ENCODE data around the gene TEC. TPM values are rescaled to one million over a fixed set of nuclear protein-coding genes. Genes with fewer than 3 reads are reported as not detected.

TEC gene
- total and polyA plus RNA-seq, 2 donors from 2014 or later, result 1.1 to 5.9 TPM

- no peak for FAIRE-seq
- peaks cover 0 to 3% (median 0%) of the 10 kb centered on the region in 3 donors for H3K4me1 ChIP-seq (ENCODE audit: control insufficient read depth in 2 of 3, insufficient read depth in 2 of 3, low read depth in 1 of 3, low read length in 3 of 3)
- H3K9ac ChIP-seq (ENCODE audit: low read length in 3 of 3), result no peak overlapping the region
- no peaks in the 10 kb centered on the region for H3K36me3 ChIP-seq (ENCODE audit: control insufficient read depth in 2 of 3, insufficient read depth in 3 of 3, low read length in 3 of 3)
- no peaks in the 10 kb centered on the region for H3K27me3 ChIP-seq (ENCODE audit: control insufficient read depth, insufficient read depth, low read length)
- intact Hi-C loops (cut with DNase I), result no loop called here
- no peaks in the 10 kb centered on the region for H3K9me3 ChIP-seq (ENCODE audit: control insufficient read depth in 2 of 3, insufficient read depth in 1 of 3, low read length in 3 of 3)
- TF ChIP-seq CTCF (IDR thresholded peaks at IDR 0.05; ENCODE audit: borderline replicate concordance, extremely low read depth, insufficient read depth), result no peak
- no peak for DNase-seq
- no peak overlapping the region for H3K4me3 ChIP-seq (ENCODE audit: low read length in 3 of 3)
- no peak overlapping the region for H3K27ac ChIP-seq (ENCODE audit: low read depth in 2 of 2, low read length in 2 of 2)
Observed at GRCh38 chr4:48267574-48267973, 2.1 kb downstream of the TEC start.

- no peak overlapping the region for H3K4me3 ChIP-seq (ENCODE audit: low read length in 3 of 3)
- peaks cover 0 to 3% (median 0%) of the 10 kb centered on the region in 3 donors for H3K4me1 ChIP-seq (ENCODE audit: control insufficient read depth in 2 of 3, insufficient read depth in 2 of 3, low read depth in 1 of 3, low read length in 3 of 3)
- no peaks in the 10 kb centered on the region for H3K9me3 ChIP-seq (ENCODE audit: control insufficient read depth in 2 of 3, insufficient read depth in 1 of 3, low read length in 3 of 3)
- no peak overlapping the region for H3K27ac ChIP-seq (ENCODE audit: low read depth in 2 of 2, low read length in 2 of 2)
- intact Hi-C loops (cut with DNase I), result no loop called here
- FAIRE-seq, result no peak
- H3K27me3 ChIP-seq (ENCODE audit: control insufficient read depth, insufficient read depth, low read length), result no peaks in the 10 kb centered on the region
- no peaks in the 10 kb centered on the region for H3K36me3 ChIP-seq (ENCODE audit: control insufficient read depth in 2 of 3, insufficient read depth in 3 of 3, low read length in 3 of 3)
- no peak for DNase-seq
- no peak overlapping the region for H3K9ac ChIP-seq (ENCODE audit: low read length in 3 of 3)
- TF ChIP-seq CTCF (IDR thresholded peaks at IDR 0.05; ENCODE audit: borderline replicate concordance, extremely low read depth, insufficient read depth), result no peak
Observed at GRCh38 chr4:48266781-48267180, 2.9 kb downstream of the TEC start.

- Histone ChIP-seq H3K27me3 (ENCODE audit: control insufficient read depth, insufficient read depth, low read length) (no peaks in the 10 kb centered on the region), H3K36me3 (ENCODE audit: control insufficient read depth in 2 of 3, insufficient read depth in 3 of 3, low read length in 3 of 3) (no peaks in the 10 kb centered on the region), H3K4me3 (ENCODE audit: low read length in 3 of 3) (no peak overlapping the region), H3K9ac (ENCODE audit: low read length in 3 of 3) (no peak overlapping the region), H3K27ac (ENCODE audit: low read depth in 2 of 2, low read length in 2 of 2) (no peak overlapping the region), H3K9me3 (ENCODE audit: control insufficient read depth in 2 of 3, insufficient read depth in 1 of 3, low read length in 3 of 3) (no peaks in the 10 kb centered on the region), H3K4me1 (ENCODE audit: control insufficient read depth in 2 of 3, insufficient read depth in 2 of 3, low read depth in 1 of 3, low read length in 3 of 3) (no peaks in the 10 kb centered on the region)
- no peak for TF ChIP-seq CTCF (IDR thresholded peaks at IDR 0.05; ENCODE audit: borderline replicate concordance, extremely low read depth, insufficient read depth)
- DNase-seq (no peak), FAIRE-seq (no peak)
- intact Hi-C loops (cut with DNase I), result no loop called here
Observed at GRCh38 chr4:48262926-48263325, 6.7 kb downstream of the TEC start.

- Histone ChIP-seq H3K4me1 (ENCODE audit: control insufficient read depth in 2 of 3, insufficient read depth in 2 of 3, low read depth in 1 of 3, low read length in 3 of 3) (no peaks in the 10 kb centered on the region), H3K27ac (ENCODE audit: low read depth in 2 of 2, low read length in 2 of 2) (no peak overlapping the region), H3K9ac (ENCODE audit: low read length in 3 of 3) (no peak overlapping the region), H3K27me3 (ENCODE audit: control insufficient read depth, insufficient read depth, low read length) (no peaks in the 10 kb centered on the region), H3K36me3 (ENCODE audit: control insufficient read depth in 2 of 3, insufficient read depth in 3 of 3, low read length in 3 of 3) (no peaks in the 10 kb centered on the region), H3K4me3 (ENCODE audit: low read length in 3 of 3) (no peak overlapping the region), H3K9me3 (ENCODE audit: control insufficient read depth in 2 of 3, insufficient read depth in 1 of 3, low read length in 3 of 3) (no peaks in the 10 kb centered on the region)
- DNase-seq, result no peak
- FAIRE-seq, result no peak
- intact Hi-C loops (cut with DNase I), result no loop called here
- no peak for TF ChIP-seq CTCF (IDR thresholded peaks at IDR 0.05; ENCODE audit: borderline replicate concordance, extremely low read depth, insufficient read depth)
Observed at GRCh38 chr4:48262484-48262883, 7.2 kb downstream of the TEC start.
